ENCODE results near the gene PRDM5. TPM values are rescaled to one million over a fixed set of nuclear protein-coding genes. Genes with fewer than 3 reads are reported as not detected.

The PRDM5 gene
- total RNA-seq, 2 experiments from 2014 or later = 0.20 to 0.57 TPM

DNA sequence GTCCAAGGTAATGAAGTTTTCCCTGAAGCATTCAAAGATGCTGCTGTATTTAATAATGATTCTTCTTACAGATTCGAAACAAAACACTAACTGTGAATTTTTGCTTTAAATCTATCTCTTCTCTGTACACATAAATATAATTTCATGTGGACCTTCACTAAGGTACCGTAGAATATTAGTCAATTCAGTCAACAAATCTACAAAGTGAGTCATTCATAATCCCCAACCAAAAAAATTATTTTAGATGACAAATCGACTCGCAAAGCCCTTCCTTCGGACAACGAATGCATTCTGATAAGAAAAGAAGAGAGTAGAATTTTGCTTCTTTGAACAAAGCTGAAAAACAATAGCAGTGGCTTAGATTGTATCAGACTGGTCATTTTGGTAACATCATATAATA lies 95.7 kb downstream of the PRDM5 start:
- CTCF ChIA-PET = no interaction called here
- intact Hi-C loops (cut with micrococcal nuclease) = no loop called here
- DNase-seq = no peak
- H3K4me3 Mint-ChIP-seq = no peak overlapping the region
- H3K27ac Mint-ChIP-seq = no peak overlapping the region
- no peaks in the 10 kb centered on the region for H3K4me1 Mint-ChIP-seq (ENCODE audit: low read depth)
- H3K9me3 Mint-ChIP-seq = no peaks in the 10 kb centered on the region
- H3K27me3 Mint-ChIP-seq (ENCODE audit: low read depth) = no peaks in the 10 kb centered on the region
- no peaks in the 10 kb centered on the region for H3K36me3 Mint-ChIP-seq (ENCODE audit: low read depth)

GRCh38 chr4:120826449-120826848 lies 96.1 kb downstream of the PRDM5 start:
- intact Hi-C loops (cut with micrococcal nuclease) = no loop called here
- H3K27me3 Mint-ChIP-seq (ENCODE audit: low read depth) = no peaks in the 10 kb centered on the region
- CTCF ChIA-PET = no interaction called here
- H3K27ac Mint-ChIP-seq = no peak overlapping the region
- no peaks in the 10 kb centered on the region for H3K36me3 Mint-ChIP-seq (ENCODE audit: low read depth)
- H3K4me3 Mint-ChIP-seq = no peak overlapping the region
- no peak for DNase-seq
- no peaks in the 10 kb centered on the region for H3K4me1 Mint-ChIP-seq (ENCODE audit: low read depth)
- no peaks in the 10 kb centered on the region for H3K9me3 Mint-ChIP-seq

DNA sequence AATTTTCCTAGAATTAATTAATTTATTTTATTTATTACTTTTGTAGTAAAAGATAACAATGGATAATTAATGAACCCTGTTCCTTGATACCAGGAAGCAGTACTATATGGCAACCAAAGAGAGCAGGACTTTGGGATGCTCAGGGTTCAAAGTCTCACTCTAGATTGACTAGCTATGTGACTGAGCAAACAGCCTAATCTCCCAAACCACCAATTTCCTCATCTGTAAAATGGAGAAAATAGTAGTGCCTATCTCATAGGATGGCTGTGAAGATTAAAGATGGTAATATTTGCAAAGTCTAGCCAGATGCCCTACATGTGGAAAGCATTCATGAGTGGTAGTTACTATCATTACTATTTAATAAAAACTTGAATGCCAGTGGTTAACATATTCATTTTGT lies 97.6 kb downstream of the PRDM5 start:
- peaks cover 3% of the 10 kb centered on the region for H3K4me1 Mint-ChIP-seq (ENCODE audit: low read depth)
- no peaks in the 10 kb centered on the region for H3K27me3 Mint-ChIP-seq (ENCODE audit: low read depth)
- H3K9me3 Mint-ChIP-seq = no peaks in the 10 kb centered on the region
- no peak overlapping the region for H3K4me3 Mint-ChIP-seq
- intact Hi-C loops (cut with micrococcal nuclease) = no loop called here
- H3K36me3 Mint-ChIP-seq (ENCODE audit: low read depth) = no peaks in the 10 kb centered on the region
- H3K27ac Mint-ChIP-seq = no peak overlapping the region
- CTCF ChIA-PET = no interaction called here
- DNase-seq = no peak

GRCh38 chr4:120821977-120822376 lies 100.5 kb downstream of the PRDM5 start:
- CTCF ChIA-PET = no interaction called here
- Mint-ChIP-seq H3K27me3 (ENCODE audit: low read depth) (no peaks in the 10 kb centered on the region), H3K4me3 (no peak overlapping the region), H3K9me3 (no peaks in the 10 kb centered on the region), H3K27ac (no peak overlapping the region), H3K36me3 (ENCODE audit: low read depth) (no peaks in the 10 kb centered on the region), H3K4me1 (ENCODE audit: low read depth) (peaks cover 7% of the 10 kb centered on the region)
- intact Hi-C loops (cut with micrococcal nuclease) = no loop called here
- DNase-seq = no peak

GRCh38 chr4:120821029-120821428 lies 101.5 kb downstream of the PRDM5 start:
- intact Hi-C loops (cut with micrococcal nuclease) = no loop called here
- Mint-ChIP-seq H3K27me3 (ENCODE audit: low read depth) (no peaks in the 10 kb centered on the region), H3K4me1 (ENCODE audit: low read depth) (peaks cover 11% of the 10 kb centered on the region), H3K27ac (no peak overlapping the region), H3K9me3 (no peaks in the 10 kb centered on the region), H3K4me3 (no peak overlapping the region), H3K36me3 (ENCODE audit: low read depth) (no peaks in the 10 kb centered on the region)
- CTCF ChIA-PET = no interaction called here
- no peak for DNase-seq

DNA sequence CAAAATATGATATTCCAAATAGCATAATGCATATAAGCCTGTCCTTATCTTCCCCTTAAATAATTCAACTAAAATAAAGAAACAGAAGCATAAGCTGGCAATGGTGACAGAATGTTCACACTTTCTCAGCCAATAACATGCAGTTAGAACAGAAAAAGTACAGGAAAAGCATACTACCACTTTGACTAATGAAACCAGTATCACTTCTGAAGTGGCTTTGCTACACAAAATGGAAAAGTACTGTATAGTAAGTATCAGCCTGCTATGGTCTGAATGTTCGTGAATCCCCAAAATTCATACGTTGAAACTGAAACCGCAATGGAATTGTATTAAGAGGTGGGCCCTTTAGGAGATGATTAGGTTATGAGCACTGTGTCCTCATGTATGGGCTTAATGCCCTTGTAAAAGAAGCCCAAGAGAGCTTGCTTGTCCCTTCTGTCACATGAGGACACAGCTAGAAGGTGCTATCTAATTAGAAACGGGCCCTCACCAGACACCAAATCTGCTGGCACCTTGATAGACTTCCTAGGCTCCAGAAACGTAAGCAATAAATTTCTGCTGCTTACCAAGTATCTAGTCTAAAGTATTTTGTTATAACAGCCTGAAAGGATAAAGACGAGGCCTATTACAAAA lies 102.6 kb downstream of the PRDM5 start:
- Mint-ChIP-seq H3K36me3 (ENCODE audit: low read depth) (no peaks in the 10 kb centered on the region), H3K27me3 (ENCODE audit: low read depth) (no peaks in the 10 kb centered on the region), H3K4me1 (ENCODE audit: low read depth) (peaks cover 11% of the 10 kb centered on the region), H3K27ac (no peak overlapping the region), H3K4me3 (no peak overlapping the region), H3K9me3 (no peaks in the 10 kb centered on the region)
- CTCF ChIA-PET = no interaction called here
- DNase-seq = no peak
- intact Hi-C loops (cut with micrococcal nuclease) = no loop called here

DNA sequence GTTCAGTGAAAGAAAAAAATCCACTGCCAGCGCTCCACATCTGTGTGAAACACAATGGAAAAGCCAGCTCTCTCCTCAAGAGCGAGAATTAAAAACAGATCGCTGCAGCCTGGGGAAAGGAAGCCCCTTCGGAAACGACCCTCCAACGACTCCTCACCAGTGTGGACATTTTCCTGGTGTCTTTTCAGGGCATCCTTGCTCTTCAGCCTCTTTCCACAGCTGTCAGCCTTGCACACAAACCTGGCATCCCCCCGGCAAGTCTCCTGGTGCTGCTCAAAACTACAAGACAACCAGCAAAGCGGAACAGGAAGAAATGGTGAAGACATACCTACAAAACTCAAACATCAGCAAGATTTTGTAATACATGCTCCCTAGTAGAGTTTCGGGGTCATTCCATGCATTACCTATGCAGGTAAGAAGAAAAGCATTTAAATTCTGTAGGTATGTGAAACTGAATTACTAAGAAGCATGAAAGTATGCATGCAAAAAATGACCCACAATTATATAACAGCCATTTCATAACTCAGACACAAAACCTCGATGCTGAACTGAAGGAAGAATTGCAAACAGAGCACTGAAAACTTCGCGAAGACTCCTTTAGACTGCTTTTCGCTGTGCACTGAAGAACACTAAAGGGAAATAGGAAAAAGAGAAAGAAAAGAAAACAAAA lies 106.1 kb downstream of the PRDM5 start:
- CTCF ChIA-PET = no interaction called here
- DNase-seq = no peak
- intact Hi-C loops (cut with micrococcal nuclease) = no loop called here
- H3K9me3 Mint-ChIP-seq = no peaks in the 10 kb centered on the region
- H3K36me3 Mint-ChIP-seq (ENCODE audit: low read depth) = no peaks in the 10 kb centered on the region
- H3K4me3 Mint-ChIP-seq = no peak overlapping the region
- peaks cover 11% of the 10 kb centered on the region for H3K4me1 Mint-ChIP-seq (ENCODE audit: low read depth)
- no peak overlapping the region for H3K27ac Mint-ChIP-seq
- no peaks in the 10 kb centered on the region for H3K27me3 Mint-ChIP-seq (ENCODE audit: low read depth)

GRCh38 chr4:120815361-120815760 lies 107.2 kb downstream of the PRDM5 start:
- intact Hi-C loops (cut with micrococcal nuclease) = no loop called here
- H3K27ac Mint-ChIP-seq = no peak overlapping the region
- H3K4me1 Mint-ChIP-seq (ENCODE audit: low read depth) = peaks cover 11% of the 10 kb centered on the region
- CTCF ChIA-PET = no interaction called here
- DNase-seq = no peak
- peaks cover 4% of the 10 kb centered on the region for H3K9me3 Mint-ChIP-seq
- no peaks in the 10 kb centered on the region for H3K36me3 Mint-ChIP-seq (ENCODE audit: low read depth)
- H3K27me3 Mint-ChIP-seq (ENCODE audit: low read depth) = no peaks in the 10 kb centered on the region
- no peak overlapping the region for H3K4me3 Mint-ChIP-seq

DNA sequence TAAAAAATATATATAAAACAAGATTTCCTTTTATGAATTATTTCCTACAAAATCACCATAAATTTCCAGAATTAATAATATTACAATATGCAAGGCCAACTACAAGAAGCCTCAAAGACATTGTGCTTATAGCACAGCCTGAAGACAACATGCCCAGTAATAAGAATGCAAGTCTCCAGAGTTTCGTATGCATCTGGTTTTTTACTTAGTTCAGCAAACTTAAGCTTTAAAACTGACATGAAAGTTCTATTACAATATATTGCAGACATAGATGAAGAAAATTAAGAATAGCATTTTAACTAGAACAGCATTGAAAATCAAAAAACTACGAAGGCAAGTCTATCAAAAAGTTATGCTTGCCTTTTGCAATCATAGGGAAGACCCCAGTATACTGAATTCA lies 107.6 kb downstream of the PRDM5 start:
- Mint-ChIP-seq H3K27me3 (ENCODE audit: low read depth) (no peaks in the 10 kb centered on the region), H3K4me3 (no peak overlapping the region), H3K4me1 (ENCODE audit: low read depth) (peaks cover 7% of the 10 kb centered on the region), H3K27ac (no peak overlapping the region), H3K9me3 (peaks cover 6% of the 10 kb centered on the region), H3K36me3 (ENCODE audit: low read depth) (no peaks in the 10 kb centered on the region)
- CTCF ChIA-PET = interaction anchor here (1.0 kb wide), 1 partner anchor 14 kb away, joined by 3 read pairs; no protein-coding TSS in a partner anchor
- intact Hi-C loops (cut with micrococcal nuclease) = no loop called here
- no peak for DNase-seq

DNA sequence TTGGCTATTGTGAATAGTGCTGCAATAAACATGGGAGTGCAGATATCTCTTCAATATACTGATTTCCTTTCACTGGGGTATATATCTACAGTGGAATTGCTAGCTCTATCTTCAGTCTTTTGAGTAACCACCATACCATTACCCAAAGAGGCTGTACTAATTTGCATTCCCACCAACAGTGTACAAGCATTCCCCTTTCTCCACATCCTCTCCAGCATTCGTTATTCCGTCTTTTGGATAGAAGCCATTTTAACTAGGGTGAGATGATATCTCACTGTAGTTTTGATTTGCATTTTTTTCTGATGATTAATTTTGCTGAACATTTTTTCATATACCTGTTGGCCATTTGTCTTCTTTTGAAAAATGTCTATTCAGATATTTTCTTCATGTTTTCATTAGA lies 110.3 kb downstream of the PRDM5 start:
- no peak overlapping the region for H3K4me3 Mint-ChIP-seq
- H3K36me3 Mint-ChIP-seq (ENCODE audit: low read depth) = peaks cover 1% of the 10 kb centered on the region
- no peak overlapping the region for H3K27ac Mint-ChIP-seq
- intact Hi-C loops (cut with micrococcal nuclease) = no loop called here
- H3K9me3 Mint-ChIP-seq = peaks cover 13% of the 10 kb centered on the region
- no peak for DNase-seq
- peaks cover 4% of the 10 kb centered on the region for H3K4me1 Mint-ChIP-seq (ENCODE audit: low read depth)
- H3K27me3 Mint-ChIP-seq (ENCODE audit: low read depth) = no peaks in the 10 kb centered on the region
- CTCF ChIA-PET = no interaction called here

DNA sequence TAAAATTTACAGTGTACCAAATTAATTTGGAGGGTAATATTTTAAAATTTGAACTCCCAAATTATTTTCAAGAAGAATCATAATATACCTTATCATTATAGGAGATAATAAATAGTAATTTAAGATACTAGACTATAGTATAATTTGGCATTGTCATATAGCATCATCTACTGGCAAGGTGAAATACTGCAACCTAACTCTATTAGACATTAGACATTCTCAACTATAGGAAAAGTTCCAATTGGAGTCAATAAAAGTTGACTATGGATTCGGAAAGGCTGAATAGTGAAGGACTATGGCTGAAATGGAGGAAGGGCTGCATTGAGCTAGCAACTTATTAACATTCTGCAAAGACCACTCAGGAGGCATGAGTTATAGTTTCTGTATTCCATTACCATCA lies 113.0 kb downstream of the PRDM5 start:
- Mint-ChIP-seq H3K27ac (no peak overlapping the region), H3K36me3 (ENCODE audit: low read depth) (peaks cover 3% of the 10 kb centered on the region), H3K4me3 (no peak overlapping the region), H3K4me1 (ENCODE audit: low read depth) (no peaks in the 10 kb centered on the region), H3K9me3 (peaks cover 20% of the 10 kb centered on the region), H3K27me3 (ENCODE audit: low read depth) (no peaks in the 10 kb centered on the region)
- intact Hi-C loops (cut with micrococcal nuclease) = loop anchor here (1.0 kb wide), 1 partner anchor 653 kb away; no protein-coding TSS in a partner anchor
- no peak for DNase-seq
- CTCF ChIA-PET = no interaction called here

DNA sequence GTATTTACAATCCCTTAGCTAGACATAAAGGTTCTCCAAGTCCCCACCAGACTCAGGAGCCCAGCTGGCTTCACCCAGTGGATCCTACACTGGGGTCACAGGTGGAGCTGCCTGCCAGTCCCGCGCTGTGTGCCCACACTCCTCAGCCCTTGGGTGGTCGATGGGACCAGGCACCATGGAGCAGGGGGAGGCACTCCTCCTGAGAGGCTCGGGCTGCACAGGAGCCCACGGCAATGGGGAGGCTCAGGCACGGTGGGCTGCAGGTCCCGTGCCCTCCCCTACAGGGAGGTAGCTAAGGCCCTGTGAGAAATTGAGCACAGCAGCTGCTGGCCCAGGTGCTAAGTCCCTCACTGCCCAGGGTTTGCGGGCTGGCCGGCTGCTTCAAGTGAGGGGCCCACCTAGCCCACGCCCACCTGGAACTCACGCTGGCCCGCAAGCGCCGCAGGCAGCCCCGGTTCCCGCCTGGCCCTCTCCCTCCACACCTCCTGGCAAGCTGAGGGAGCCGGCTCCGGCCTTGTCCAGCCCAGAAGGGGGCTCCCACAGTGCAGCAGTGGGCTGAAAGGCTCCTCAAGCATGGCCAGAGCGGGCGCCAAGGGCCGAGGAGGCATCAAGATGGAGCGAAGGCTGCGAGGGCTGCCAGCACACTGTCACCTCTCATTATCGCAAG lies 113.9 kb downstream of the PRDM5 start:
- intact Hi-C loops (cut with micrococcal nuclease) = loop anchor here (1.0 kb wide), 1 partner anchor 652 kb away; no protein-coding TSS in a partner anchor
- Mint-ChIP-seq H3K4me1 (ENCODE audit: low read depth) (no peaks in the 10 kb centered on the region), H3K9me3 (peaks cover 20% of the 10 kb centered on the region), H3K4me3 (no peak overlapping the region), H3K27ac (no peak overlapping the region), H3K36me3 (ENCODE audit: low read depth) (peaks cover 3% of the 10 kb centered on the region), H3K27me3 (ENCODE audit: low read depth) (no peaks in the 10 kb centered on the region)
- DNase-seq = no peak
- CTCF ChIA-PET = interaction anchor here (1.4 kb wide), 1 partner anchor 111 kb away, joined by 4 read pairs; no protein-coding TSS in a partner anchor

All from activated naive CD4-positive, alpha-beta T cell treated with anti-CD3 and anti-CD28 coated beads for 36 hours (primary cell).